ENCODE measurements around the gene RAP1GAP2. TPM values are rescaled to one million over a fixed set of nuclear protein-coding genes. Genes with fewer than 3 reads are reported as not detected.

RAP1GAP2 gene
- total RNA-seq, 1 donor from 2014 or later = 3.8 TPM

DNA sequence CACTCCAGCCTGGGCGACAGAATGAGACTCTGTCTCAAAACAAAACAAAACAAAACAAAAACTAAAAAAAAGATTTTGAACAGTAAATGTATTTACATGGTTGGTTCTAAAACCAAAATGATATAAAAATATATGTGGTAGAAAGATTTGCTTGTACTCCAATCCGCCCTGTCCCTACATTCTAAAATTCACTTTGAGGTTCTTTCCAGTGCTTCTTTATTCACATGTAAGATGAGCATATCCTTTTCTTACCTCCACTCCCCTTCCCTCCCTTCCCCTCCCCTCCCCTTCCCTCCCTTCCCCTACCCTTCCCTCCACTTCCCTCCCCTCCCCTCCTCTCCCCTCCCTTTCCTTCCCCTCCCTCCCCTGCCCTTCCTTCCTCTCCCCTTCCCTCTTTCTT lies 34.4 kb downstream of the RAP1GAP2 start:
- no peak overlapping the region for H3K9ac ChIP-seq
- Mint-ChIP-seq H3K9me3 (no peaks in the 10 kb centered on the region), H3K4me3 (no peak overlapping the region), H3K27ac (no peak overlapping the region), H3K4me1 (no peaks in the 10 kb centered on the region), H3K27me3 (ENCODE audit: insufficient read depth, low read depth) (peaks cover 12% of the 10 kb centered on the region), H3K36me3 (no peaks in the 10 kb centered on the region)
- no peak overlapping the region for H3K4me2 ChIP-seq
- TF ChIP-seq EZH2 (IDR thresholded peaks at IDR 0.05) (no peak), EZH2phosphoT487 (IDR thresholded peaks at IDR 0.05) (no peak)
- TF ChIP-seq, protein P1, sequence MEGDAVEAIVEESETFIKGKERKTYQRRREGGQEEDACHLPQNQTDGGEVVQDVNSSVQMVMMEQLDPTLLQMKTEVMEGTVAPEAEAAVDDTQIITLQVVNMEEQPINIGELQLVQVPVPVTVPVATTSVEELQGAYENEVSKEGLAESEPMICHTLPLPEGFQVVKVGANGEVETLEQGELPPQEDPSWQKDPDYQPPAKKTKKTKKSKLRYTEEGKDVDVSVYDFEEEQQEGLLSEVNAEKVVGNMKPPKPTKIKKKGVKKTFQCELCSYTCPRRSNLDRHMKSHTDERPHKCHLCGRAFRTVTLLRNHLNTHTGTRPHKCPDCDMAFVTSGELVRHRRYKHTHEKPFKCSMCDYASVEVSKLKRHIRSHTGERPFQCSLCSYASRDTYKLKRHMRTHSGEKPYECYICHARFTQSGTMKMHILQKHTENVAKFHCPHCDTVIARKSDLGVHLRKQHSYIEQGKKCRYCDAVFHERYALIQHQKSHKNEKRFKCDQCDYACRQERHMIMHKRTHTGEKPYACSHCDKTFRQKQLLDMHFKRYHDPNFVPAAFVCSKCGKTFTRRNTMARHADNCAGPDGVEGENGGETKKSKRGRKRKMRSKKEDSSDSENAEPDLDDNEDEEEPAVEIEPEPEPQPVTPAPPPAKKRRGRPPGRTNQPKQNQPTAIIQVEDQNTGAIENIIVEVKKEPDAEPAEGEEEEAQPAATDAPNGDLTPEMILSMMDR (IDR thresholded peaks at IDR 0.05) = no peak
- no peaks in the 10 kb centered on the region for H3K79me2 ChIP-seq (ENCODE audit: low read depth)
- no peaks in the 10 kb centered on the region for H3K9me3 ChIP-seq (ENCODE audit: low read depth)
- no peak for DNase-seq (ENCODE audit: low spot score)
- no peak overlapping the region for H3K27ac ChIP-seq
- H2AFZ ChIP-seq (replicated peaks) = no peak overlapping the region
- no peaks in the 10 kb centered on the region for H3F3A ChIP-seq (ENCODE audit: low read depth)
- no peaks in the 10 kb centered on the region for H3K27me3 ChIP-seq
- H3K4me3 ChIP-seq = no peak overlapping the region
- no peaks in the 10 kb centered on the region for H3K36me3 ChIP-seq
- no peaks in the 10 kb centered on the region for H3K4me1 ChIP-seq
- H4K20me1 ChIP-seq (ENCODE audit: low read depth) = no peaks in the 10 kb centered on the region

DNA sequence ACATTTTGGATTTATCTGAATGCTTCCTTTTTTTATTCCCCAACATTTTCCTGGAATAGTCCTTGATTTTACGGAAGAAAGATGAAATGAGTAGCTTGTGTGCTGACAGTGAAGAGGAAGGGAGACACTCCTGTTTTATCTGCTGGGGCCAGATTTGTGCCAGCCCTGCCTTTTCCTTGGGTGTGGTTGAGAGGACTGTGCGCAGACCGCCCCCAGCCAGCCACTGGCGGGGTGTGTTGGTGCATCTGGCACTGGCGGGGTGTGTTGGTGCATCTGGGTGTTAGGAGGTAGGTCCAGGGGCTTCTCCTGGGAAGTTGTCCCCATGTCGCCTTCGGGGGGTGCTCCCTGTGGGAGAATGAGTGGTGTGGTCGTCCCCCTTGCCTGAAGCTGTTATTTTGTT lies 39.5 kb downstream of the RAP1GAP2 start:
- Mint-ChIP-seq H3K27ac (no peak overlapping the region), H3K4me3 (no peak overlapping the region), H3K27me3 (ENCODE audit: insufficient read depth, low read depth) (peaks cover 6% of the 10 kb centered on the region), H3K4me1 (no peaks in the 10 kb centered on the region), H3K9me3 (no peaks in the 10 kb centered on the region), H3K36me3 (no peaks in the 10 kb centered on the region)
- no peak for DNase-seq (ENCODE audit: low spot score)
- Histone ChIP-seq H3K27ac (no peak overlapping the region), H3K27me3 (no peaks in the 10 kb centered on the region), H3K79me2 (ENCODE audit: low read depth) (no peaks in the 10 kb centered on the region), H3K9ac (no peak overlapping the region), H4K20me1 (ENCODE audit: low read depth) (no peaks in the 10 kb centered on the region), H3F3A (ENCODE audit: low read depth) (no peaks in the 10 kb centered on the region), H3K4me1 (no peaks in the 10 kb centered on the region), H2AFZ (replicated peaks) (no peak overlapping the region), H3K4me3 (no peak overlapping the region), H3K9me3 (ENCODE audit: low read depth) (no peaks in the 10 kb centered on the region), H3K4me2 (no peak overlapping the region), H3K36me3 (no peaks in the 10 kb centered on the region)
- TF ChIP-seq, protein P1 (IDR thresholded peaks at IDR 0.05) = no peak
- TF ChIP-seq EZH2phosphoT487 (IDR thresholded peaks at IDR 0.05) (no peak), EZH2 (IDR thresholded peaks at IDR 0.05) (no peak)

DNA sequence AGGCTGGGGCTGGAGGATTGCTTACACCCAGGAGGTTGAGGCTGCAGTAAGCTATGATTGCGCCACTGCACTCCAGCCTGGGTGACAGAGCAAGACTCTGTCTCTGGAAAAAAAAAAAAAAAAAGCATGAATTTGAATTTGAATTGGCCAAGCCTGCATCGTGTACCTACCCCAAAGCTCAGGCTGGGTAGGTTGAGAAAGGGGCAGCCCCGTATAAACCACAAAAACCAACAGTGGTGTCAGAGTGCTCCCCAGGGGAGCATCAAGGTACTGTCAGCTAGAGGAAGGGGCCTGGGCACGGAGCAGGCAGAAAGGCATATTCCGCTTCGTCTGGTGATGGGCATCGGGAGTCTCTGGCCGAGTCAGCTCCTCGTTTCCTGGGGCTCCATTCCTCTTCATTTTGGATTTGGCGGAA lies 40.9 kb downstream of the RAP1GAP2 start:
- Mint-ChIP-seq H3K27ac (no peak overlapping the region), H3K9me3 (no peaks in the 10 kb centered on the region), H3K36me3 (no peaks in the 10 kb centered on the region), H3K4me3 (no peak overlapping the region), H3K27me3 (ENCODE audit: insufficient read depth, low read depth) (peaks cover 7% of the 10 kb centered on the region), H3K4me1 (no peaks in the 10 kb centered on the region)
- Histone ChIP-seq H2AFZ (replicated peaks) (no peak overlapping the region), H3K27me3 (no peaks in the 10 kb centered on the region), H3K9ac (no peak overlapping the region), H3K4me2 (no peak overlapping the region), H3K79me2 (ENCODE audit: low read depth) (no peaks in the 10 kb centered on the region), H4K20me1 (ENCODE audit: low read depth) (no peaks in the 10 kb centered on the region), H3K36me3 (no peaks in the 10 kb centered on the region), H3K4me1 (no peaks in the 10 kb centered on the region), H3F3A (ENCODE audit: low read depth) (no peaks in the 10 kb centered on the region), H3K9me3 (ENCODE audit: low read depth) (no peaks in the 10 kb centered on the region), H3K4me3 (no peak overlapping the region), H3K27ac (no peak overlapping the region)
- TF ChIP-seq EZH2 (IDR thresholded peaks at IDR 0.05) (no peak), EZH2phosphoT487 (IDR thresholded peaks at IDR 0.05) (no peak)
- TF ChIP-seq, protein P1 (IDR thresholded peaks at IDR 0.05) = no peak
- no peak for DNase-seq (ENCODE audit: low spot score)

Data from neural progenitor cell (in vitro differentiated cells).